GM12878 (cell line): Measurements from ENCODE around the gene GFRA4. TPM values are rescaled to one million over a fixed set of nuclear protein-coding genes. Genes with fewer than 3 reads are reported as not detected.

Experiments
- ATAC-seq: fragments of 200-7000 bp; cut with Tn5 transposase; 3 replicates; pipeline ENCODE4 v1.9.1; 2020; ENCODE audit warnings: mild to moderate bottlenecking, moderate library complexity
- BruUV-seq: library from RNA; stranded (reverse); fragments of 400-500 nt; replicated peaks from 2 replicates; lab custom pipeline; 2021; lab: Mats Ljungman, UMichigan
- CTCF ChIA-PET: fragments of 300-600 bp; sonication (Branson Sonifier 250); formaldehyde crosslinking; extraction: SDS; loops from one replicate; lab custom pipeline; 2021; ENCODE audit warnings: inconsistent platforms; lab: Yijun Ruan, JAX
- POLR2A ChIA-PET: fragments of 350-600 bp; formaldehyde crosslinking; extraction: SDS; loops from one replicate; lab custom pipeline; 2021; ENCODE audit warnings: inconsistent platforms; lab: Charles Lee
- RAD21 ChIA-PET: fragments of 300-600 bp; sonication (Branson Sonifier 250); formaldehyde crosslinking; loops from one replicate; lab custom pipeline; 2023; ENCODE audit warnings: antibody characterized with exemption; ENCODE audit not compliant: unreplicated experiment; lab: Charles Lee
- SMC1A ChIA-PET: fragments of 300-600 bp; sonication (Branson Sonifier 250); formaldehyde crosslinking; loops from one replicate; lab custom pipeline; 2023; ENCODE audit not compliant: unreplicated experiment, uncharacterized antibody; lab: Charles Lee
- DNase-seq: peaks from one replicate; pipeline ENCODE4 v3.0.0-alpha.2; 2011; ENCODE audit warnings: low read depth, low spot score
- FAIRE-seq: peaks from 3 replicates; lab custom pipeline; 2011; peaks lifted over from hg19 to GRCh38; lab: Jason Lieb, UNC
- H2AFZ ChIP-seq: 2 replicates; pipeline ENCODE4 v1.6.0; 2011; ENCODE audit warnings: low read depth, low read length, control low read depth; ENCODE audit not compliant: control insufficient read depth
- H3K27ac ChIP-seq: 2 replicates; pipeline ENCODE4 v1.5.1; 2011; ENCODE audit warnings: control low read depth; ENCODE audit not compliant: control insufficient read depth, insufficient read depth
- H3K27me3 ChIP-seq, 2 experiments: replicated peaks in 1 of 2; 2 replicates each; pipeline versions ENCODE4 v1.6.0 to v1.6.1; 2011; ENCODE audit warnings: low read length in 1 of 2; ENCODE audit not compliant: control insufficient read depth in 2 of 2, insufficient read depth in 2 of 2
- H3K36me3 ChIP-seq, 2 experiments: 2 replicates each; pipeline ENCODE4 v1.5.1; 2011; ENCODE audit warnings: low read length in 1 of 2; ENCODE audit not compliant: control insufficient read depth in 2 of 2, insufficient read depth in 2 of 2
- H3K4me1 ChIP-seq: 2 replicates; pipeline ENCODE4 v1.6.1; 2011; ENCODE audit warnings: mild to moderate bottlenecking, low read length, moderate library complexity, mixed read lengths; ENCODE audit not compliant: control insufficient read depth, insufficient read depth
- H3K4me2 ChIP-seq: 2 replicates; pipeline ENCODE4 v1.6.0; 2011; ENCODE audit warnings: control low read depth; ENCODE audit not compliant: control insufficient read depth, insufficient read depth
- H3K4me3 ChIP-seq: fragments of 200-600 bp; sonication (generic); 2 replicates; pipeline ENCODE4 v1.5.1; 2016
- H3K79me2 ChIP-seq: 2 replicates; pipeline ENCODE4 v1.6.0; 2011; ENCODE audit warnings: low read length; ENCODE audit not compliant: control insufficient read depth, insufficient read depth
- H3K9ac ChIP-seq: 2 replicates; pipeline ENCODE4 v1.8.0; 2011; ENCODE audit warnings: low read length, control low read depth, mixed read lengths; ENCODE audit not compliant: control insufficient read depth, insufficient read depth
- H3K9me3 ChIP-seq: replicated peaks from 3 replicates; pipeline ENCODE4 v1.5.1; 2011; ENCODE audit warnings: mild to moderate bottlenecking, low read length; ENCODE audit not compliant: control insufficient read depth, insufficient read depth
- H4K20me1 ChIP-seq: 2 replicates; pipeline ENCODE4 v1.6.0; 2011; ENCODE audit not compliant: control insufficient read depth, insufficient read depth
- ASH2L ChIP-seq: fragments of 300-600, 200-600 bp; sonication (generic); IDR thresholded peaks from 2 replicates; pipeline ENCODE4 v1.6.1; 2017; ENCODE audit warnings: low read depth, mild to moderate bottlenecking, borderline replicate concordance
- BRCA1 ChIP-seq: IDR thresholded peaks from 2 replicates; pipeline ENCODE4 v1.6.1; 2011; ENCODE audit warnings: low read depth, low read length, improper control_type of control experiment
- CHD4 ChIP-seq: fragments of 200-600 bp; sonication (generic); IDR thresholded peaks from 2 replicates; pipeline ENCODE4 v1.6.1; 2016; ENCODE audit warnings: mild to moderate bottlenecking
- GATAD2B ChIP-seq: fragments of 450-650 bp; conservative IDR thresholded peaks from 2 replicates; pipeline ENCODE4 v1.6.1; 2017; ENCODE audit warnings: low read depth, mild to moderate bottlenecking, moderate library complexity
- NBN ChIP-seq: fragments of 450-650 bp; IDR thresholded peaks from 2 replicates; pipeline ENCODE4 v1.6.1; 2016
- RCOR1 ChIP-seq: conservative IDR thresholded peaks from 2 replicates; pipeline ENCODE4 v1.6.1; 2012; ENCODE audit warnings: low read depth, low read length, improper control_type of control experiment
- SIN3A ChIP-seq: IDR thresholded peaks from 2 replicates; pipeline ENCODE4 v1.6.1; 2012; ENCODE audit warnings: low read depth, low read length, improper control_type of control experiment
- SIX5 ChIP-seq: IDR thresholded peaks from 2 replicates; pipeline ENCODE4 v1.6.1; 2011; ENCODE audit warnings: mild to moderate bottlenecking, low read depth, low read length, moderate library complexity; ENCODE audit not compliant: severe bottlenecking
- WRNIP1 ChIP-seq: IDR thresholded peaks from 2 replicates; pipeline ENCODE4 v1.6.1; 2011; ENCODE audit warnings: low read depth, low read length, improper control_type of control experiment, borderline replicate concordance
- ZNF274 ChIP-seq: IDR thresholded peaks from one replicate; pipeline ENCODE4 v1.8.0; 2011; ENCODE audit not compliant: insufficient read length, insufficient read depth
- ZSCAN29 ChIP-seq: fragments of 450-650 bp; IDR thresholded peaks from 2 replicates; pipeline ENCODE4 v1.6.1; 2017; ENCODE audit warnings: mild to moderate bottlenecking, moderate library complexity
- WGBS: methylation state at CpG from one replicate; pipeline ENCODE4 v1.1.6; 2016; ENCODE audit warnings: low lambda C conversion rate; ENCODE audit not compliant: insufficient replicate concordance, insufficient coverage; ENCODE audit errors: missing lambda C conversion rate; 5-methylcytosine and 5-hydroxymethylcytosine counted together
- in situ Hi-C: fragments of 300-500 bp; cut with MboI; formaldehyde crosslinking; loops from 9 replicates; pipeline ENCODE4 v1.14.3; 2018; ENCODE audit warnings: mixed read lengths
- intact Hi-C: fragments of 100-400 bp; cut with micrococcal nuclease; formaldehyde crosslinking; loops from one replicate; pipeline ENCODE4 v1.14.2; 2022; ENCODE audit not compliant: unreplicated experiment
- polyA plus RNA-seq, 11 experiments: library from polyadenylated mRNA; depleted of rRNA in 4 of 11; unstranded in 6 of 11; stranded (reverse) in 5 of 11; fragments of >200 nt; fragmentation: Nextera tagmentation in 4 of 11; fragmentation: Illumina TruSeq in 1 of 11; extraction: Ambion mirVana in 4 of 11; extraction: Trizol in 1 of 11; gene quantifications; 1 replicate in 1 of 11; 2 replicates in 10 of 11; pipeline versions ENCODE4 v1.2.1 to v1.2.3, GENCODE V29; 2011 to 2016; ENCODE audit warnings: inconsistent platforms in 2 of 11, missing spikeins in 2 of 11, low read depth in 1 of 11
- total RNA-seq, 4 experiments: library from RNA; depleted of rRNA in 3 of 4; stranded (reverse); fragments of >200 nt in 3 of 4; fragmentation: Illumina TruSeq in 1 of 4; extraction: Trizol in 1 of 4; gene quantifications; 2 replicates each; pipeline versions ENCODE4 v1.2.1 to v1.2.3, GENCODE V29; 2013 to 2021
- TF ChIP-seq, protein P1 (sequence below): IDR thresholded peaks from 2 replicates; pipeline ENCODE4 v1.6.1; 2012; ENCODE audit warnings: low read depth, low read length, improper control_type of control experiment

The GFRA4 gene
- total and polyA plus RNA-seq, 10 of the 15 experiments (the other 5 are each of a cell fraction or from before 2014, with no cell fraction given) = 0.04 TPM; not detected in 9

DNA sequence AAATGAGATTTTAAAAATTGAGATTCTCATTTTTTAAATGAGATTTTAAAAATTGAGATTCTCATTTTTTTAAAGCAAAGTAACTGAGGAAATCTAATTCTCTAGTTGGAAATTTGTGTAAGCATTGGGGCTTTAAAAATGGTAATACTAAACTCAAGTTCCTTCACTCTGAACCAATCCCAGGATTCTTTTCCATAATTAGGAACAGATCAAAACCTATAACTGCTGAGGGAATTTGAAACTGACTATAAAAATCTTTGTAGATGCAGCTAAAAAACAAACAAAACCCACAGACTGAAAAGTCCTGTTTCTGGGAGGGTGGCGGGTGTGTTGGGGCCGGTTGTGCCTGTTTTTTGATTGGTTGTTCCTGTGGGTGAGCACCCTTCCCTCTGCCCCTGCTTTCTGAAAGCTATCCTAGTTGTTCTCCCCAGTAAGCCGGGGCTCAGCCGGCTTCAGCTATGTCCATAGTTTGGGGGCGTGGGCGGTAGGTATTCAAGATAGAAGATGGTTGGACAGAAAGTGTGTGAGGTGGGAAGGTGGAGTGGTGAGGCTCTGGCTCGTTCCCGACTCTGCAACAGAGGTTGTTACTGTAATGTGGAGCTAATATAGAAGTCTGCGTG lies 49.3 kb downstream of the GFRA4 start (continued):
- TF ChIP-seq ASH2L (no peak), CHD4 (no peak), WRNIP1 (no peak), ZNF274 (no peak), GATAD2B (no peak), ZSCAN29 (no peak), SIX5 (no peak), NBN (no peak), SIN3A (no peak)

DNA sequence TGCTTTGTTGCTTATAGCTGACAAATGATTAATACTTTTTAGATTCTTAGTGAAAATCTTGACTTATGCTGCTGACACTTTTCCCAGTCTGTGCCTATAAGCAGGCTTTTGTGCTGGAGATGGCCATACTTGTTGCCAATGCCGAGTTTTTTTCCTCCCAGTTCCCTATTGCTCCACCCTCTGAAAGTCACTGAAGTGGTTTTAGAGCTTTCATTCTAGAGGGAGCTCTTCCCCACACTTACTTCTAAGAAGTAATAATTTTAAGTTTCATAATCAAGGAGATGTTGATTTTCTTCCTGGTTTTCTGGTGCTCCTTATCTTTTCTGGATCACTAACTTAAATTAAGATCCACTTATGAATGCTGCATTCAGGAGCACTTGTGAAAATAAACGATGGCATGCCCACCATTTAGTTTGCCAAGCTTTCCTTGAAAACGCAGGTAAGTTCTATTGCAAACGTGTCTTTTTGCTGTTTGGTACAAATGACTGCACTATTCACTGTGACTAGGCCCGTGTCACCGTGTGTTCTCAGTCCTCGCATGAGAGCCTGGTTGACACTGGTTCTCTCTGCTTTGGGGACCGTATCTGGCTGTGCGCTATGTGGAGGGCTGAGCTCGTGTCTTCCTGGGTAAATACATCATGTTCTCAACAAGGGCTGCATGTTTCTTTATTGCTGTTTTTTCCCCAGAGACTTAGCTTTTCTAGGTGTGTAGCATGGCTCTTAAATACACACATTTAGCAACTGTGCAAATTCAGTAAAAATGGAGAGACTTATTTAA lies 50.2 kb downstream of the GFRA4 start:
- BruUV-seq = no TSS peak
- Histone ChIP-seq H3K9me3 (no peaks in the 10 kb centered on the region), H4K20me1 (no peaks in the 10 kb centered on the region), H3K27ac (no peak overlapping the region), H3K79me2 (no peaks in the 10 kb centered on the region), H3K36me3 (no peaks in the 10 kb centered on the region; a peak in 1 of 4 replicates), H3K4me2 (no peak overlapping the region), H3K4me3 (no peak overlapping the region), H3K4me1 (0 out of 2 replicates have a peak, but pooled peaks cover 3% of the 10 kb centered on the region), H3K27me3 (no peaks in the 10 kb centered on the region), H2AFZ (no peak overlapping the region), H3K9ac (no peak overlapping the region)
- ChIA-PET RAD21 (interaction anchor here (1.0 kb wide), 1 partner anchor 65 kb away, joined by 3 read pairs; no protein-coding TSS in a partner anchor), SMC1A (no interaction called here), CTCF (interaction anchor here (0.6 to 1.0 kb wide), 3 partner anchors 45 to 282 kb away, joined by 3 read pairs; no protein-coding TSS in a partner anchor), POLR2A (no interaction called here)
- intact Hi-C loops (no loop called here), in situ Hi-C loops (no loop called here)
- DNase-seq = no peak
- WGBS = 88% methylated on average over 10 of the region's 10 CpGs
- no peak for FAIRE-seq
- no peak for ATAC-seq
- TF ChIP-seq RCOR1 (no peak), BRCA1 (no peak)
- TF ChIP-seq, protein P1, sequence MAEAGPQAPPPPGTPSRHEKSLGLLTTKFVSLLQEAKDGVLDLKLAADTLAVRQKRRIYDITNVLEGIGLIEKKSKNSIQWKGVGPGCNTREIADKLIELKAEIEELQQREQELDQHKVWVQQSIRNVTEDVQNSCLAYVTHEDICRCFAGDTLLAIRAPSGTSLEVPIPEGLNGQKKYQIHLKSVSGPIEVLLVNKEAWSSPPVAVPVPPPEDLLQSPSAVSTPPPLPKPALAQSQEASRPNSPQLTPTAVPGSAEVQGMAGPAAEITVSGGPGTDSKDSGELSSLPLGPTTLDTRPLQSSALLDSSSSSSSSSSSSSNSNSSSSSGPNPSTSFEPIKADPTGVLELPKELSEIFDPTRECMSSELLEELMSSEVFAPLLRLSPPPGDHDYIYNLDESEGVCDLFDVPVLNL = no peak
